Measurements from ENCODE around the gene NOTCH4.
"Not testable (repeated sequence)": the region's sequence is repeated elsewhere in the genome, so short reads cannot be mapped to it uniquely, and the experiment has no call there.

NOTCH4 gene

DNA sequence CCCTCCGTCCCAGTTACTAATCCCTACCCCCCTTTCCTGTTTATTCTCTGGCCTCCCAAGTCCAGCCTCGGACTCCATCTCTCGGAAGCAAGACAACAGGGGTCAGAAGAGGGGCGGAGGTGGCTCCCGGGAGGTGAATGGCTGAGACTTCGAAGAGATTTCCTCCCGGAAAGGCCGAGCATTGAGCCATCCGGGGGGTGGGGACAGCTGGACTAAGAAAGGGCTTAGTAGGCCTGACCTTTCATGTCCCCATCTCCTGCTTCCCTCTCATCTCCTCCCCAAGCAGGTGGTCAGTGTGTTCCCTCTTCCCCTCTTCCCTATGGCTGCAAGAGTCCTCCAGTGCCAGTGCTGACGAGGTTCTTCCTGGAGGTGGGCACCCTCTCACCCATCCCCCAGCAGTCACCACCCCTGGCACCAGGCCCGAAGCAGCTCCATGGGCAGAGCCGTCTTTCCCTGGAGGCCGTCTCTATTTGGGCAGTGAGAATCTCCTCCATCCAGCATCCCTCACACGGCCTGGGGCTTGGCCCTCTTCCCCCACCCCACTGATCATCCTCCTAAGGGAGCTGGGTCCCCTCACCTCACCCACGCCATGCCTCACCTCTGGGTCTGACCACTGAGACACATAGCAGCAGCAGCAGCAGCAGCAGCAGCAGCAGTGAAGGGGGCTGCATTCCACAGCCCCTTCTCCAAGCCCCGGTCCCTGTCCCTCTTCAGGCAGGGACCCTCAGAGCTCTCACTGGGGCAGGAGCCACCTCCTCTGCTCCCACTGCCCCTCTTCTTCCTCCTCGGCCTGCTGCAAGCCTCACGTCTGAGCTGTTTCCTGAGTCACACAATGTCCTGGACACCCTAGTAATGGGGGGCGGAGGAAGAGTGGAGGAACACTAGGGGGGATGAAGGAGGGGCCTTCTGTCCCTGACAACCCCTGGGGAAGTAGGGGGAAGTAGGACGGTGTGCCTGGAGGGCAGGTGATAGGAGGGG is at the start of gene NOTCH4:
Gene NOTCH4 (minus strand): TSS at position 810 of the 978 bp plus-strand sequence. CDS start 139 bp downstream, at position 671.
- H3K4me1 ChIP-seq (ENCODE audit: control insufficient read depth, insufficient read depth, low read length, unreplicated experiment) = no peaks in the 10 kb centered on the region
- H3K4me3 ChIP-seq (ENCODE audit: low read depth, low read length) = no peak within 1 kb of the TSS
- H3K27me3 ChIP-seq (ENCODE audit: insufficient read depth, low read length) = peaks cover 12% of the 10 kb centered on the region
- no peaks in the 10 kb centered on the region for H3K79me2 ChIP-seq (ENCODE audit: control insufficient read depth, insufficient read depth, low read length, unreplicated experiment)
- no peak within 1 kb of the TSS for H3K27ac ChIP-seq (ENCODE audit: low read depth, low read length)
- no peaks in the 10 kb centered on the region for H3K36me3 ChIP-seq (ENCODE audit: insufficient read depth, low read length)
- no peak within 1 kb of the TSS for H2AFZ ChIP-seq (ENCODE audit: low read length, unreplicated experiment)

GRCh38 chr6:32271429-32271828 is 47.6 kb upstream of the NOTCH4 start:
- Histone ChIP-seq H3K27me3 (ENCODE audit: insufficient read depth, low read length) (no peaks in the 10 kb centered on the region), H3K36me3 (ENCODE audit: insufficient read depth, low read length) (no peaks in the 10 kb centered on the region), H3K4me3 (ENCODE audit: low read depth, low read length) (no peak overlapping the region), H3K4me1 (ENCODE audit: control insufficient read depth, insufficient read depth, low read length, unreplicated experiment) (no peaks in the 10 kb centered on the region), H3K27ac (ENCODE audit: low read depth, low read length) (no peak overlapping the region), H3K79me2 (ENCODE audit: control insufficient read depth, insufficient read depth, low read length, unreplicated experiment) (no peaks in the 10 kb centered on the region), H2AFZ (ENCODE audit: low read length, unreplicated experiment) (no peak overlapping the region)

DNA sequence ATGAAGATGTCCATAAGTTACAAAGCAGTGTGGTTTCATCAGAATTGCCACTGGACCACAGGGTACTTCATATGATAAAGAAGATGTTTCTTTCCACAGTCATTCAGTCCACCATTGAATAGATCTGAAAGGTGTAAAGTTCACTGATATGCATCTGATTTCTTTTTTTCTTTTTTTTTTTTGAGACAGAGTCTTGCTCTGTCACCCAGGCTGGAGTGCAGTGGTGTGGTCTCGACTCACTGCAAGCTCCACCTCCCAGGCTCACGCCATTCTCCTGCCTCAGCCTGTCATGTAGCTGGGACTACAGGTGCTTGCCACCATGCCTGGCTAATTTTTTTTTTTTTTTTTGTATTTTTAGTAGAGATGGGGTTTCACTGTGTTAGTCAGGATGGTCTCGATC is 44.6 kb upstream of the NOTCH4 start:
- not testable (repeated sequence) for H3K4me1 ChIP-seq (ENCODE audit: control insufficient read depth, insufficient read depth, low read length, unreplicated experiment); H3K36me3 ChIP-seq (ENCODE audit: insufficient read depth, low read length); H2AFZ ChIP-seq (ENCODE audit: low read length, unreplicated experiment); H3K27me3 ChIP-seq (ENCODE audit: insufficient read depth, low read length); H3K27ac ChIP-seq (ENCODE audit: low read depth, low read length); H3K79me2 ChIP-seq (ENCODE audit: control insufficient read depth, insufficient read depth, low read length, unreplicated experiment); H3K4me3 ChIP-seq (ENCODE audit: low read depth, low read length)

DNA sequence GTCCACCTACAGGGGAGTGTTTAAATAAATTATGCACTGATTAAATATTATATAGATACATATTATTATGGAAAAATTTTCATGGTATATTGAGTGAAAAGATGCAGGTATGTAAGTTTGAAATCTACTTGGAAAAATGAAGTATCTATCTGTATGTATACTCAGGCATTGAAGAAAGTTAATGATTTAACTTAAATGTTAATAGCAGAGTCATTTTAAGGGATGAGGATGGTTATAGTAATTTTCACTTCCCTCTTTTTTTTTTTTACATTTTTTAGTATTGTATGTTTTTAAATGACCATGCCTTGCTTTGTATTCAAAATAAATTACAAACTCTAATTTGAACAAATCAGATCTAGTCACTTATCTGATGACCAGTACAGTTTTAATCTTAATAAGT is 43.2 kb upstream of the NOTCH4 start:
- no peaks in the 10 kb centered on the region for H3K36me3 ChIP-seq (ENCODE audit: insufficient read depth, low read length)
- H3K4me1 ChIP-seq (ENCODE audit: control insufficient read depth, insufficient read depth, low read length, unreplicated experiment) = no peaks in the 10 kb centered on the region
- no peaks in the 10 kb centered on the region for H3K27me3 ChIP-seq (ENCODE audit: insufficient read depth, low read length)
- no peak overlapping the region for H3K27ac ChIP-seq (ENCODE audit: low read depth, low read length)
- H2AFZ ChIP-seq (ENCODE audit: low read length, unreplicated experiment) = no peak overlapping the region
- H3K4me3 ChIP-seq (ENCODE audit: low read depth, low read length) = no peak overlapping the region
- no peaks in the 10 kb centered on the region for H3K79me2 ChIP-seq (ENCODE audit: control insufficient read depth, insufficient read depth, low read length, unreplicated experiment)

GRCh38 chr6:32257262-32257661 is 33.4 kb upstream of the NOTCH4 start:
- not testable (repeated sequence) for H3K4me3 ChIP-seq (ENCODE audit: low read depth, low read length); H3K27ac ChIP-seq (ENCODE audit: low read depth, low read length); H3K36me3 ChIP-seq (ENCODE audit: insufficient read depth, low read length); H2AFZ ChIP-seq (ENCODE audit: low read length, unreplicated experiment); H3K27me3 ChIP-seq (ENCODE audit: insufficient read depth, low read length); H3K79me2 ChIP-seq (ENCODE audit: control insufficient read depth, insufficient read depth, low read length, unreplicated experiment)
- peaks cover 16% of the 10 kb centered on the region for H3K4me1 ChIP-seq (ENCODE audit: control insufficient read depth, insufficient read depth, low read length, unreplicated experiment)

- peak overlapping the region; percentile 84 for H2AFZ ChIP-seq (ENCODE audit: low read length, unreplicated experiment)
- peak overlapping the region; percentile 79 for H3K27ac ChIP-seq (ENCODE audit: low read depth, low read length)
- peak overlapping the region; percentile 69 for H3K4me3 ChIP-seq (ENCODE audit: low read depth, low read length)
- H3K36me3 ChIP-seq (ENCODE audit: insufficient read depth, low read length) = no peaks in the 10 kb centered on the region
- no peaks in the 10 kb centered on the region for H3K79me2 ChIP-seq (ENCODE audit: control insufficient read depth, insufficient read depth, low read length, unreplicated experiment)
- peaks cover 16% of the 10 kb centered on the region for H3K4me1 ChIP-seq (ENCODE audit: control insufficient read depth, insufficient read depth, low read length, unreplicated experiment)
- H3K27me3 ChIP-seq (ENCODE audit: insufficient read depth, low read length) = no peaks in the 10 kb centered on the region
These were observed 31.6 kb upstream of the NOTCH4 start for GRCh38 chr6:32255199-32256153.

GRCh38 chr6:32254761-32255198 is 30.9 kb upstream of the NOTCH4 start:
- no peaks in the 10 kb centered on the region for H3K79me2 ChIP-seq (ENCODE audit: control insufficient read depth, insufficient read depth, low read length, unreplicated experiment)
- H3K27ac ChIP-seq (ENCODE audit: low read depth, low read length) = peak overlapping the region; percentile 79; the same call in 1 of the 2 replicates
- peak overlapping the region; percentile 69 for H3K4me3 ChIP-seq (ENCODE audit: low read depth, low read length)
- no peaks in the 10 kb centered on the region for H3K36me3 ChIP-seq (ENCODE audit: insufficient read depth, low read length)
- H3K4me1 ChIP-seq (ENCODE audit: control insufficient read depth, insufficient read depth, low read length, unreplicated experiment) = peaks cover 16% of the 10 kb centered on the region
- no peaks in the 10 kb centered on the region for H3K27me3 ChIP-seq (ENCODE audit: insufficient read depth, low read length)
- peak overlapping the region; percentile 84 for H2AFZ ChIP-seq (ENCODE audit: low read length, unreplicated experiment)

DNA sequence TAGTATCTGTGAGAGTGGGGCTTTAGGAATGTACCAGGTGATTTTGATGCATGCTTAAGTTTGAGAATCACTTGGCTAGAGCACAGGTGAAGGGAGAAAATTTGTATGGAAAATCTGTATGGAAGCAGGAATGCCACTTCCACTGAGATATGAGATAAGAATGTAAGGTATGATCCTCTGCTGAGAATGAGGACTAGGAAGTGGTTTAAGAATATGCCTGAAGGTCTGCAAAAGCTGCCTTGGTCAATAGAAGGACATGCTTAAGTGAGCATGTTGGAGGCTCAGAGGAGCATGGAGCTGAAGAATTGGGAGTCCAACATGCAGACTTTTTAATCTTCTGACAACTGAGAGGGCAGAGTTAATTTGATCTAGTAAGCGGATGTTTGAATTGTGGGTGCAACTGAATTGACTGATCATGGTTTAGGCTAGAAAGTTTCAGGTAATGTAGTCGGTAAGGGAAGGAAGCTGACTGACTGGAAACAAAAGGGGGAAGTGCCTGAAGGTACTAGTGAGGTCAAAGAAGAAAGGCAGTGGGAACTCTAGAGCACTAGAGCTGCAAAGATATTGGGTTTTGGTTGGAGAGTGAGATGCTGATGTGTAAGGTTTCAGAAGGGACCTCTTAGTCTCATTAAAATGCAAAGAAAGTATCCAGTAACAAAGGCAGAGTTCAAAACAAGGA is 28.6 kb upstream of the NOTCH4 start:
- H3K36me3 ChIP-seq (ENCODE audit: insufficient read depth, low read length) = no peaks in the 10 kb centered on the region
- H3K27ac ChIP-seq (ENCODE audit: low read depth, low read length) = no peak overlapping the region
- no peaks in the 10 kb centered on the region for H3K27me3 ChIP-seq (ENCODE audit: insufficient read depth, low read length)
- no peaks in the 10 kb centered on the region for H3K79me2 ChIP-seq (ENCODE audit: control insufficient read depth, insufficient read depth, low read length, unreplicated experiment)
- no peak overlapping the region for H3K4me3 ChIP-seq (ENCODE audit: low read depth, low read length)
- H2AFZ ChIP-seq (ENCODE audit: low read length, unreplicated experiment) = no peak overlapping the region
- peaks cover 16% of the 10 kb centered on the region for H3K4me1 ChIP-seq (ENCODE audit: control insufficient read depth, insufficient read depth, low read length, unreplicated experiment)

GRCh38 chr6:32249262-32249661 is 25.4 kb upstream of the NOTCH4 start:
- H3K79me2 ChIP-seq (ENCODE audit: control insufficient read depth, insufficient read depth, low read length, unreplicated experiment) = no peaks in the 10 kb centered on the region
- no peak overlapping the region for H2AFZ ChIP-seq (ENCODE audit: low read length, unreplicated experiment)
- no peaks in the 10 kb centered on the region for H3K36me3 ChIP-seq (ENCODE audit: insufficient read depth, low read length)
- H3K27ac ChIP-seq (ENCODE audit: low read depth, low read length) = no peak overlapping the region
- no peak overlapping the region for H3K4me3 ChIP-seq (ENCODE audit: low read depth, low read length)
- H3K27me3 ChIP-seq (ENCODE audit: insufficient read depth, low read length) = no peaks in the 10 kb centered on the region
- H3K4me1 ChIP-seq (ENCODE audit: control insufficient read depth, insufficient read depth, low read length, unreplicated experiment) = peaks cover 1% of the 10 kb centered on the region

GRCh38 chr6:32247401-32247800 is 23.5 kb upstream of the NOTCH4 start:
- H3K27me3 ChIP-seq (ENCODE audit: insufficient read depth, low read length) = no peaks in the 10 kb centered on the region

More at GRCh38 chr6:32247401-32247800, 23.5 kb upstream of the NOTCH4 start:
- no peaks in the 10 kb centered on the region for H3K79me2 ChIP-seq (ENCODE audit: control insufficient read depth, insufficient read depth, low read length, unreplicated experiment)
- H2AFZ ChIP-seq (ENCODE audit: low read length, unreplicated experiment) = no peak overlapping the region
- H3K36me3 ChIP-seq (ENCODE audit: insufficient read depth, low read length) = no peaks in the 10 kb centered on the region
- no peak overlapping the region for H3K4me3 ChIP-seq (ENCODE audit: low read depth, low read length)
- no peaks in the 10 kb centered on the region for H3K4me1 ChIP-seq (ENCODE audit: control insufficient read depth, insufficient read depth, low read length, unreplicated experiment)
- H3K27ac ChIP-seq (ENCODE audit: low read depth, low read length) = no peak overlapping the region
